Gastroesophageal sphincter (tissue), 3 donors: ENCODE measurements around the gene PLEKHA1.

Source experiments
- EP300 ChIP-seq: sonication (generic); formaldehyde crosslinking; IDR thresholded peaks from one replicate; pipeline ENCODE4 v1.6.1; 2017; ENCODE audit warnings: antibody characterized with exemption, mild to moderate bottlenecking
- POLR2AphosphoS5 ChIP-seq: sonication (generic); formaldehyde crosslinking; IDR thresholded peaks from one replicate; pipeline ENCODE4 v1.6.1; 2017; ENCODE audit warnings: antibody characterized with exemption
- TF ChIP-seq, protein P1 (sequence below), 4 experiments: fragments of 200-600 bp in 2 of 4; fragments of 450-650 bp in 2 of 4; sonication (generic) in 1 of 4; IDR thresholded peaks; one replicate each; pipeline ENCODE4 v1.5.1; 2017 to 2019; ENCODE audit warnings: antibody characterized with exemption in 4 of 4, mild to moderate bottlenecking in 2 of 4, moderate library complexity in 2 of 4

DNA sequence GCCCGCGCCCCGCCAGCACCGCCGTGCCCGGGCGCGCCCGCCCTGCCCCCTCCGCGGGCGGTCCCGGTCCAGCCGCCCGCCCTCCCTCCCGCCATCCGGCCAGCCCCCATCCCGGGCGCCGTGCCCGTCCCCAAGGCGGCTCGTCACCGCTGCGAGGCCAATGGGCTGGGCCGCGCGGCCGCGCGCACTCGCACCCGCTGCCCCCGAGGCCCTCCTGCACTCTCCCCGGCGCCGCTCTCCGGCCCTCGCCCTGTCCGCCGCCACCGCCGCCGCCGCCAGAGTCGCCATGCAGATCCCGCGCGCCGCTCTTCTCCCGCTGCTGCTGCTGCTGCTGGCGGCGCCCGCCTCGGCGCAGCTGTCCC is 86.8 kb downstream of the PLEKHA1 start, which contains the start of gene HTRA1:
- TF ChIP-seq, protein P1, sequence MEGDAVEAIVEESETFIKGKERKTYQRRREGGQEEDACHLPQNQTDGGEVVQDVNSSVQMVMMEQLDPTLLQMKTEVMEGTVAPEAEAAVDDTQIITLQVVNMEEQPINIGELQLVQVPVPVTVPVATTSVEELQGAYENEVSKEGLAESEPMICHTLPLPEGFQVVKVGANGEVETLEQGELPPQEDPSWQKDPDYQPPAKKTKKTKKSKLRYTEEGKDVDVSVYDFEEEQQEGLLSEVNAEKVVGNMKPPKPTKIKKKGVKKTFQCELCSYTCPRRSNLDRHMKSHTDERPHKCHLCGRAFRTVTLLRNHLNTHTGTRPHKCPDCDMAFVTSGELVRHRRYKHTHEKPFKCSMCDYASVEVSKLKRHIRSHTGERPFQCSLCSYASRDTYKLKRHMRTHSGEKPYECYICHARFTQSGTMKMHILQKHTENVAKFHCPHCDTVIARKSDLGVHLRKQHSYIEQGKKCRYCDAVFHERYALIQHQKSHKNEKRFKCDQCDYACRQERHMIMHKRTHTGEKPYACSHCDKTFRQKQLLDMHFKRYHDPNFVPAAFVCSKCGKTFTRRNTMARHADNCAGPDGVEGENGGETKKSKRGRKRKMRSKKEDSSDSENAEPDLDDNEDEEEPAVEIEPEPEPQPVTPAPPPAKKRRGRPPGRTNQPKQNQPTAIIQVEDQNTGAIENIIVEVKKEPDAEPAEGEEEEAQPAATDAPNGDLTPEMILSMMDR (IDR thresholded peaks at IDR 0.05) = no peak
- TF ChIP-seq POLR2AphosphoS5 (peak; percentile 22), EP300 (no peak)
